Colonic mucosa (tissue), 4 donors: ENCODE results near the gene RAB3GAP2. TPM values are rescaled to one million over a fixed set of nuclear protein-coding genes. Genes with fewer than 3 reads are reported as not detected.
A peak's percentile ranks its signal among the peaks of the same experiment; 100 is the strongest.
"Not testable (repeated sequence)": the region's sequence is repeated elsewhere in the genome, so short reads cannot be mapped to it uniquely, and the experiment has no call there.

ENCODE experiments used
- DNase-seq: peaks from one replicate; pipeline ENCODE4 v3.0.0-alpha.2; 2020
- H3K27ac ChIP-seq: fragments of 200-600 bp; one replicate; pipeline ENCODE4 v1.8.0; 2021
- H3K27me3 ChIP-seq: fragments of 200-600 bp; one replicate; pipeline ENCODE4 v1.8.0; 2021
- H3K36me3 ChIP-seq: fragments of 200-600 bp; one replicate; pipeline ENCODE4 v1.8.0; 2021
- H3K4me1 ChIP-seq: fragments of 200-600 bp; one replicate; pipeline ENCODE4 v1.8.0; 2021; ENCODE audit warnings: mild to moderate bottlenecking
- H3K4me3 ChIP-seq: fragments of 200-600 bp; one replicate; pipeline ENCODE4 v1.8.0; 2021
- H3K9ac ChIP-seq, 2 donors: one replicate each; pipeline ENCODE4 v1.7.0; 2013; ENCODE audit warnings: control low read depth in 2 of 2, low read depth in 2 of 2, low read length in 2 of 2
- H3K9me3 ChIP-seq: fragments of 200-600 bp; one replicate; pipeline ENCODE4 v1.8.0; 2021
- intact Hi-C: fragments of 100-400 bp; cut with DNase I; formaldehyde crosslinking; loops from one replicate; pipeline ENCODE4 v1.14.1; 2022
- total RNA-seq, 2 donors: library from RNA; stranded (reverse); fragmentation: NEBNext Ultra II Directional in 1 of 2; extraction: Animal tissue kit (Norgen Biotek cat#: 25700) in 1 of 2; gene quantifications; one replicate each; pipeline ENCODE4 v1.2.1, GENCODE V29; 2021
- TF ChIP-seq, protein P1 (sequence below): fragments of 200-600 bp; IDR thresholded peaks from one replicate; pipeline ENCODE4 v1.8.0; 2022; ENCODE audit warnings: antibody characterized with exemption, mild to moderate bottlenecking
- donor health status: healthy.
- donor health status: DM: no; HTN: no; CAD: no.
- donor health status: DM: no; HTN: no; CAD: no.

Gene RAB3GAP2
- total RNA-seq, 2 donors from 2014 or later: 33.2 to 34.2 TPM

DNA sequence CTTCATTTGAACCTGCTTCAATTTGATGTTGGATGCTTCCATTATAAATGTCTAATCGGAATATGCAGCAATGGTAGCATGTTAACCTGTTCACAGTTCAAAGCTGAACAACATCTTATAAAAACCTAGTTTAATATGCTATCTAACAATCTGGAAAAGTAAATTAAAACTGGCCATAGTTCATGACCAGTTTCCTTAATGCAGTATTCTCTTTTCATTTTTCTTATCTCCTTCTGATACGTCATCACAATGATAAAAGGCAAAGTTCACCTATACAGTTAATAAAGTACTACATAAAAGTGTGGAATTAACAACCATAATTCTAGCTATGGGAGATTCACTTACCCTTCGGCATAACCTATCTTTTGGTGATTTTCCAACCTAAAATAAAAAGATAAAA lies 113.2 kb downstream of the RAB3GAP2 start:
- peak overlapping the region; percentile 15 for H3K27ac ChIP-seq
- intact Hi-C loops: no loop called here
- H3K27me3 ChIP-seq: no peaks in the 10 kb centered on the region
- no peaks in the 10 kb centered on the region for H3K9me3 ChIP-seq
- H3K9ac ChIP-seq: no peak overlapping the region
- TF ChIP-seq, protein P1, sequence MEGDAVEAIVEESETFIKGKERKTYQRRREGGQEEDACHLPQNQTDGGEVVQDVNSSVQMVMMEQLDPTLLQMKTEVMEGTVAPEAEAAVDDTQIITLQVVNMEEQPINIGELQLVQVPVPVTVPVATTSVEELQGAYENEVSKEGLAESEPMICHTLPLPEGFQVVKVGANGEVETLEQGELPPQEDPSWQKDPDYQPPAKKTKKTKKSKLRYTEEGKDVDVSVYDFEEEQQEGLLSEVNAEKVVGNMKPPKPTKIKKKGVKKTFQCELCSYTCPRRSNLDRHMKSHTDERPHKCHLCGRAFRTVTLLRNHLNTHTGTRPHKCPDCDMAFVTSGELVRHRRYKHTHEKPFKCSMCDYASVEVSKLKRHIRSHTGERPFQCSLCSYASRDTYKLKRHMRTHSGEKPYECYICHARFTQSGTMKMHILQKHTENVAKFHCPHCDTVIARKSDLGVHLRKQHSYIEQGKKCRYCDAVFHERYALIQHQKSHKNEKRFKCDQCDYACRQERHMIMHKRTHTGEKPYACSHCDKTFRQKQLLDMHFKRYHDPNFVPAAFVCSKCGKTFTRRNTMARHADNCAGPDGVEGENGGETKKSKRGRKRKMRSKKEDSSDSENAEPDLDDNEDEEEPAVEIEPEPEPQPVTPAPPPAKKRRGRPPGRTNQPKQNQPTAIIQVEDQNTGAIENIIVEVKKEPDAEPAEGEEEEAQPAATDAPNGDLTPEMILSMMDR: no peak
- no peak overlapping the region for H3K4me3 ChIP-seq
- DNase-seq: no peak
- no peaks in the 10 kb centered on the region for H3K4me1 ChIP-seq
- no peaks in the 10 kb centered on the region for H3K36me3 ChIP-seq

DNA sequence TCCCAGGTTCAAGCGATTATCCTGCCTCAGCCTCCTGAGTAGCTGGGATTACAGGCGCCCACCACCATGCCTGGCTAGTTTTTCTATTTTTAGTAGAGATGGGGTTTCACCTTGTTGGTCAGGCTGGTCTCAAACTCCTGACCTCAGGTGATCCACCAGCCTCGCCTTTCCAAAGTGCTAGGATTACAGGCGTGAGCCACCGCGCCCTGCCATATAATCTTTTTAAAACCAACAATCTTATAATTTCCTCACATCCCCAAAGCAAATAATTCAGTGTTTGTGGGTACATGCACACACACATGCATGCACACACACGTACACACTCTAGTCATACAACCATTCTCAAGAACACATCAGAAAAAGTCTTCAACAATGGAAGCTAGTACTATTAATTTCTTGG lies 113.7 kb downstream of the RAB3GAP2 start:
- H3K9me3 ChIP-seq, intact Hi-C loops, H3K4me3 ChIP-seq, H3K27me3 ChIP-seq, H3K9ac ChIP-seq, H3K4me1 ChIP-seq, H3K36me3 ChIP-seq: not testable (repeated sequence)
- peak overlapping the region; percentile 15 for H3K27ac ChIP-seq
- peak; percentile 29 for DNase-seq

DNA sequence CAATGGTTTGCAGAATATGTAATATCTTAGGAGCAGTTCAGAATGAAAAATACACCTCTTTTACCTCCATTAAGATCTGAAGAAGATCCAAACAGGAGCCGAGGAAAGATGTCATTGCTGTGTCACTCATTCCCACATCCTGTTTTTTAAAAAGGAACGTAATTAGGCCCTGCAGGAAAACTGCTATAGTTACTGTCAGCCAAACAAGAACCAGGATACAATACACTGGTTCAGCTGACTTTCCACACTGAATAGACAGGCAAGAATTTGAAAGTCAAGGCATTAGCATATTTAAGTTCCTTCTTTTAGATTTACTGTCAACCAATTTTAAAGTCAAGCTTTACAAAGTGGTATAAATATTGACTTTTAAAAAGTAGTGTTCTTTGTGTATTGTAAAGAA lies 114.5 kb downstream of the RAB3GAP2 start:
- H3K27ac ChIP-seq: no peak overlapping the region
- no peaks in the 10 kb centered on the region for H3K36me3 ChIP-seq
- intact Hi-C loops: no loop called here

DNA sequence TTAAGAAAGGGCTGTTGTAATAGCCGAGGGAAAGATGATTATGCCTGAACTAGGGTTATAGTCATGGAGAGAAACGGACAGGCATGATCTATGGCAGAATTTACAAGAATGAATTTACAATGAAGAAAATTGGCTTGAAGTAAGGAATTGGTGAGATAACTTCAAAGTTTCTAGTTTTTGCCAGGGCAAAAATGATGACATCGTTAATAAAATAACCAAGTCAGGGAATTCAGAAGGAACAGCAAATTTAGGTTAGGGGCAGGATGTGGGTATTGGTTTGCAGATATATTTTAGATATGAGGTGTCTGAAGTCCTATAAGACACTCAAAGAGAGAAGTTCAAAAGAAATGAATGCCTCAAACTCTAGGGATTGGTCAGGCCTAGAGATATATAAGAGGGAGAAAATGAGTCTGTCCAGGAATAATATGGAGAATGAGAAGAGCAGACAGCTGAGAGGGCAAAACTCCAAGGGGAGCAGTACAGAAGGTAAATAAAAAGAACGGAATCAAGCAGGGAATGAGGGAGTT lies 115.6 kb downstream of the RAB3GAP2 start:
- no peak overlapping the region for H3K9ac ChIP-seq
- intact Hi-C loops: no loop called here

More for the DNA sequence above, 114.5 kb downstream of the RAB3GAP2 start:
- no peaks in the 10 kb centered on the region for H3K27me3 ChIP-seq
- TF ChIP-seq, protein P1: no peak
- no peaks in the 10 kb centered on the region for H3K4me1 ChIP-seq
- no peak for DNase-seq
- no peaks in the 10 kb centered on the region for H3K9me3 ChIP-seq
- H3K4me3 ChIP-seq: no peak overlapping the region
- H3K9ac ChIP-seq: no peak overlapping the region

DNA sequence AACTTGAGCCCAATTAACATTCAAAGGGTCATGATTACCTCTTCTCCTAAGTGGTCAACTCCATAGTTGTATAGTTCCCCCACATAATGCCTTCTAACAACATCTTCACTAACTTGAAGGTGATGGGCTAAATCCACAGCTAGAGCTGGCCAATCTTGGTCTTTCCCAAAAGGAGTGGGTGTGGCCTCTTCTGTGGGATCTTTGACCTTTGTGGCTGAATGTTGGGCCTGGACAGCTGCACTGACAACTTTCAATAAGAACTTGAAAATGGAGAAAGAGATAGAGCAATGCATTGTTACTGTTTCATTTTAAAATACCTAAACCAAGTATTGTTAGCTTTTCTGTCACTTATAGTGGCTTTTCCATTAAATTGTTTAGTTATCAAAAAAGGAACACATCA lies 119.1 kb downstream of the RAB3GAP2 start:
- Histone ChIP-seq H3K9ac (no peak overlapping the region), H3K4me3 (no peak overlapping the region), H3K36me3 (no peaks in the 10 kb centered on the region), H3K27ac (no peak overlapping the region), H3K9me3 (no peaks in the 10 kb centered on the region), H3K27me3 (no peaks in the 10 kb centered on the region), H3K4me1 (no peaks in the 10 kb centered on the region)
- TF ChIP-seq, protein P1: no peak
- DNase-seq: no peak
- intact Hi-C loops: no loop called here

More for the DNA sequence above, 115.6 kb downstream of the RAB3GAP2 start:
- H3K27ac ChIP-seq: no peak overlapping the region
- no peaks in the 10 kb centered on the region for H3K27me3 ChIP-seq
- no peak for DNase-seq
- H3K36me3 ChIP-seq: no peaks in the 10 kb centered on the region
- no peak overlapping the region for H3K4me3 ChIP-seq
- no peaks in the 10 kb centered on the region for H3K4me1 ChIP-seq
- no peaks in the 10 kb centered on the region for H3K9me3 ChIP-seq
- TF ChIP-seq, protein P1: no peak

DNA sequence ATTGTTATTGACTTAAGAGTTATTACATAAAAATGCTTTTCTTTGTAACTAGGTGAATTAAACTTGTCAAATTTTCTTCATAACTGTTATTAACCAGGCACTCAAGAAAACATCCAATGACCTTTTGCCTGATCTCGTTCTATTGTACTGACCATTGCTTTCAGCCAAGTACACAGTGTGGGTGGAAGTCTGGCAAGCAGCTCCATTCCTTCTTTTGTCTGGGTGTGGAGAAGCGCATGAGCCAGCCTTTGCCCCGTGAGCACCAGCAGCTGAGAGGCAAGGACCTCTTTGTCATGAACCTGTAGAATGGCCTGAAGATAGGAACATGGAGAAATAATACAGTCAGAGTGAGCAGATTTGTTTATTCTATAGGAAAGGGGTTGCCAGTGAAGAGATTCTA lies 120.8 kb downstream of the RAB3GAP2 start:
- Histone ChIP-seq H3K4me3 (no peak overlapping the region), H3K4me1 (no peaks in the 10 kb centered on the region), H3K9ac (no peak overlapping the region), H3K27ac (no peak overlapping the region), H3K27me3 (no peaks in the 10 kb centered on the region), H3K36me3 (no peaks in the 10 kb centered on the region), H3K9me3 (no peaks in the 10 kb centered on the region)
- intact Hi-C loops: no loop called here
- no peak for DNase-seq
- TF ChIP-seq, protein P1: no peak
